ENCODE measurements around the gene SLC38A6.

- TF ChIP-seq POLR2A (IDR thresholded peaks at IDR 0.05) (no peak), CTCF (IDR thresholded peaks at IDR 0.05) (no peak)
Measured at GRCh38 chr14:61099216-61099835, 118.3 kb downstream of the SLC38A6 start.
